ENCODE measurements around the gene CCDC80.

CCDC80 gene

DNA sequence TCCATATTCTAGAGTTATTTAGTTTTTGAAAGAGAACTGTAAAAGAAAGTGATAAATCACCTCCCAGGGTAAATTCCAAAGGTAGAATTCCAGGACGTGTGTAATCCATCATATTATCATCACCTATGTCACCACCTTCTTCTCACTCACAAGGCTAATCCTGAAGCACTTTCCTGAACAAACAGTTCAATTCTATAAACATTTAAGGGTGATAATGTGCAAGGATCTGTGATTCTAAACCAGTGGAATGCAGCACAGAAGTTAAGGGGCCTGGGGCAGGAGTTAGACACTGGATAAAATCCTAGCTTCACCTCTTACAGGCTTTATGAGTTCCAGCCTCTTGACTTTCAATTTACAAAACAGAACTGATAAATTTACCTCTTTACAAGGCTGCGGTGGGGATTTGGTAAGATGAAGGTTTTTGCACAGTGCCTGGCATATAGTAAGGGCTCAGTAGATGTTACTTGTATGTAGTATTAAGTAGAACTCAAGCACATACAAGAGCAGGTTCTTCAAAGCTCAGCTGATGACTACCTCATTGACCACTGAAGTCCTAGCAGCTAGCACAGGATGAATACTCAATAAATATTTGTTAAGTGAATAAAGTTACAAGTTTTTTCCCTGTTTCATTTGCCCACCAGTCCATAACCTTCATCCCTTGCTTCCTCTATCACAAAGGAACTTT lies 47.3 kb upstream of the CCDC80 start:
- H2AFZ ChIP-seq (ENCODE audit: low read depth), result no peak overlapping the region

DNA sequence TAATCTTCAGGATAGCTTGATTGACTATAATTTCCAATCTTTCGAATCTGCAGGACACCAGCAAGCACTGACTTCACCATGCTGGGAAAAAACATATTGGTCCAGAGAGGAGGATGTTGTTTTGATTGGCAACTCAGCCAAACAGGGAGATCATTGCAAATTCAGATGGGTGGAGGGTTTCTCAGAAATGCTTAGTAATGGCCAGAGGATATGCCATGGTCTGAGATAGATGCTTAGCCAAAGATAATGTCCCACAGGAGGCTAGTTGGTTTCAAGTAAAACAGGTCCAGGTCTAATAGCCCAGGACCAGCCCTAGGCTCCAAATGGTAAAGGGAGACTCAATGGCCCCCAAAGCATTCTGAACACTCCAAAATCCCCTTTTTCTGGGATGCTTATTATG lies 46.7 kb upstream of the CCDC80 start:
- Histone ChIP-seq H2AFZ (ENCODE audit: low read depth) (no peak overlapping the region), H3K36me3 (ENCODE audit: insufficient read depth) (no peaks in the 10 kb centered on the region), H3K4me3 (IDR thresholded peaks at IDR 0.05; ENCODE audit: insufficient read depth, low read depth, low read length) (no peak overlapping the region), H3K4me2 (no peak overlapping the region), H3K9ac (no peak overlapping the region), H4K20me1 (ENCODE audit: insufficient read depth) (no peaks in the 10 kb centered on the region), H3K27me3 (ENCODE audit: insufficient read depth, low read depth) (no peaks in the 10 kb centered on the region), H3K27ac (no peak overlapping the region), H3K79me2 (ENCODE audit: insufficient read depth, low read depth) (no peaks in the 10 kb centered on the region), H3K4me1 (ENCODE audit: low read depth, poor library complexity, severe bottlenecking) (peaks cover 6% of the 10 kb centered on the region)
- TF ChIP-seq, protein P1, sequence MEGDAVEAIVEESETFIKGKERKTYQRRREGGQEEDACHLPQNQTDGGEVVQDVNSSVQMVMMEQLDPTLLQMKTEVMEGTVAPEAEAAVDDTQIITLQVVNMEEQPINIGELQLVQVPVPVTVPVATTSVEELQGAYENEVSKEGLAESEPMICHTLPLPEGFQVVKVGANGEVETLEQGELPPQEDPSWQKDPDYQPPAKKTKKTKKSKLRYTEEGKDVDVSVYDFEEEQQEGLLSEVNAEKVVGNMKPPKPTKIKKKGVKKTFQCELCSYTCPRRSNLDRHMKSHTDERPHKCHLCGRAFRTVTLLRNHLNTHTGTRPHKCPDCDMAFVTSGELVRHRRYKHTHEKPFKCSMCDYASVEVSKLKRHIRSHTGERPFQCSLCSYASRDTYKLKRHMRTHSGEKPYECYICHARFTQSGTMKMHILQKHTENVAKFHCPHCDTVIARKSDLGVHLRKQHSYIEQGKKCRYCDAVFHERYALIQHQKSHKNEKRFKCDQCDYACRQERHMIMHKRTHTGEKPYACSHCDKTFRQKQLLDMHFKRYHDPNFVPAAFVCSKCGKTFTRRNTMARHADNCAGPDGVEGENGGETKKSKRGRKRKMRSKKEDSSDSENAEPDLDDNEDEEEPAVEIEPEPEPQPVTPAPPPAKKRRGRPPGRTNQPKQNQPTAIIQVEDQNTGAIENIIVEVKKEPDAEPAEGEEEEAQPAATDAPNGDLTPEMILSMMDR (conservative IDR thresholded peaks at IDR 0.05; ENCODE audit: low read depth, low read length), result no peak

More for the DNA sequence above, 47.3 kb upstream of the CCDC80 start:
- H3K9ac ChIP-seq, result no peak overlapping the region
- no peaks in the 10 kb centered on the region for H3K27me3 ChIP-seq (ENCODE audit: insufficient read depth, low read depth)
- TF ChIP-seq, protein P1 (conservative IDR thresholded peaks at IDR 0.05; ENCODE audit: low read depth, low read length), result no peak
- no peaks in the 10 kb centered on the region for H3K79me2 ChIP-seq (ENCODE audit: insufficient read depth, low read depth)
- no peaks in the 10 kb centered on the region for H3K36me3 ChIP-seq (ENCODE audit: insufficient read depth)
- no peaks in the 10 kb centered on the region for H4K20me1 ChIP-seq (ENCODE audit: insufficient read depth)
- H3K27ac ChIP-seq, result no peak overlapping the region
- H3K4me3 ChIP-seq (IDR thresholded peaks at IDR 0.05; ENCODE audit: insufficient read depth, low read depth, low read length), result no peak overlapping the region
- peaks cover 6% of the 10 kb centered on the region for H3K4me1 ChIP-seq (ENCODE audit: low read depth, poor library complexity, severe bottlenecking)
- no peak overlapping the region for H3K4me2 ChIP-seq

DNA sequence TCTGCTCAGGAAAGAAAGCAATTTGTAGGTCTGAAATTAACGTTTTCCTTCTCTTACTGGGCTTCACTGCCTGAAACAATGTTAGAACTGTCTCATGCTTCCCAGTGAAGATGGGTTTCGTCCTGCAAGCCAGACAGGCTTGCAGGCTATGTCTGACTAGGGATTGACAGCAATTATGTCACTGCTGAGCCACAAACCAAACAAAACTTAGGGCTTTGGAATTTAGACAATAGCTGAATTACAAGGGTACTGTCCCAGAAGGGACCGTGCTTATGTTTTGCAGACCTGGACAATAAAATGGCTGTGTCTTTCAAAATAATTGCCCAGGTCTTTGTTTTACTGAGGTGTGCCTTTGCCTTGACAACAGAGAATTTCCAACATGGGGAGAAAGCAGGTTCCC lies 46.3 kb upstream of the CCDC80 start:
- Histone ChIP-seq H3K27me3 (ENCODE audit: insufficient read depth, low read depth) (no peaks in the 10 kb centered on the region), H3K27ac (no peak overlapping the region), H3K4me3 (IDR thresholded peaks at IDR 0.05; ENCODE audit: insufficient read depth, low read depth, low read length) (no peak overlapping the region), H3K4me2 (no peak overlapping the region), H3K4me1 (ENCODE audit: low read depth, poor library complexity, severe bottlenecking) (peaks cover 8% of the 10 kb centered on the region), H3K9ac (no peak overlapping the region), H3K36me3 (ENCODE audit: insufficient read depth) (no peaks in the 10 kb centered on the region), H4K20me1 (ENCODE audit: insufficient read depth) (no peaks in the 10 kb centered on the region), H2AFZ (ENCODE audit: low read depth) (no peak overlapping the region), H3K79me2 (ENCODE audit: insufficient read depth, low read depth) (no peaks in the 10 kb centered on the region)
- TF ChIP-seq, protein P1 (conservative IDR thresholded peaks at IDR 0.05; ENCODE audit: low read depth, low read length), result no peak

DNA sequence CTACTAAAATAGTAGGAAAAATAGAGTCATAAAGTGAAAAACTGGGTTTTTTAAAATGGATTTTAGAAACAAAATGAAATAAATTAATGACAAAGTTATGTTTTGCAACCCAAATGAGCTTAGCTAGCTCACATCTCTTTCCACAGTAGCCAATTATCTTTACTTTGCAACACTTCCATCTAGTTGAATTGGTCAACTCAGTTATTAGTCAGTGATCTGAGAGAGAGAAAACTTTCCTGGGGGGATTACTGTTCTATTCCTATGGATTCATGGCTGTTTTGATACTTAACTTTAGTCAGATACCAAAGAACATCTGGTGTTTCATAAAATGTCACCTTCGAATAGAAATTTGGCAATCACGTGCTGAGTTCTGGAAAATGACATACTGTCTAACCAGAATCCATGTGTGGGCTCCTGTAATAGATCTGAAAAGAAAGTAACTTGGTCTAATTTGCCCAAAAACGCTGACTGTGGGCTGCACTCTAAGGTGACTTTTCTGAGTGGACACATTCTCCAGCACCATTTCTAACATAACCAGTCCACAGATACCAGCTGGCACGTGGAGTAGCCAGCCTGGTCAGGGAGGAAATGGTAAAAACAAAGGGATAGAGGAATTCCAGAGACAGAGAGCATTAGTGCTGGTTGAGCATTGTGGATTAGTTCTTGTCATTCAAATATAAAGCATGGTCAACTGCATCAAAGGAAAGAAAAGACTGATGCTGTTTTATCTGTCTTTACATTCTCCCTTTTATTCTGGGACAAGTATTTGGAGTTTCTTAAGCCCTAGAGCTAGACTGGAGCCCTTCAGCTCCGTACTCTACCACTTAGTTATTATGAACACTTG lies 45.2 kb upstream of the CCDC80 start:
- H3K4me2 ChIP-seq, result no peak overlapping the region
- no peak overlapping the region for H3K4me3 ChIP-seq (IDR thresholded peaks at IDR 0.05; ENCODE audit: insufficient read depth, low read depth, low read length)
- no peak overlapping the region for H2AFZ ChIP-seq (ENCODE audit: low read depth)
- H3K9ac ChIP-seq, result no peak overlapping the region
- TF ChIP-seq, protein P1 (conservative IDR thresholded peaks at IDR 0.05; ENCODE audit: low read depth, low read length), result no peak
- H3K27me3 ChIP-seq (ENCODE audit: insufficient read depth, low read depth), result no peaks in the 10 kb centered on the region
- no peaks in the 10 kb centered on the region for H4K20me1 ChIP-seq (ENCODE audit: insufficient read depth)
- no peak overlapping the region for H3K27ac ChIP-seq
- H3K4me1 ChIP-seq (ENCODE audit: low read depth, poor library complexity, severe bottlenecking), result peaks cover 14% of the 10 kb centered on the region
- H3K79me2 ChIP-seq (ENCODE audit: insufficient read depth, low read depth), result no peaks in the 10 kb centered on the region
- no peaks in the 10 kb centered on the region for H3K36me3 ChIP-seq (ENCODE audit: insufficient read depth)
